ENCODE measurements around the gene NFATC1.
A peak's percentile ranks its signal among the peaks of the same experiment; 100 is the strongest.

The NFATC1 gene

DNA sequence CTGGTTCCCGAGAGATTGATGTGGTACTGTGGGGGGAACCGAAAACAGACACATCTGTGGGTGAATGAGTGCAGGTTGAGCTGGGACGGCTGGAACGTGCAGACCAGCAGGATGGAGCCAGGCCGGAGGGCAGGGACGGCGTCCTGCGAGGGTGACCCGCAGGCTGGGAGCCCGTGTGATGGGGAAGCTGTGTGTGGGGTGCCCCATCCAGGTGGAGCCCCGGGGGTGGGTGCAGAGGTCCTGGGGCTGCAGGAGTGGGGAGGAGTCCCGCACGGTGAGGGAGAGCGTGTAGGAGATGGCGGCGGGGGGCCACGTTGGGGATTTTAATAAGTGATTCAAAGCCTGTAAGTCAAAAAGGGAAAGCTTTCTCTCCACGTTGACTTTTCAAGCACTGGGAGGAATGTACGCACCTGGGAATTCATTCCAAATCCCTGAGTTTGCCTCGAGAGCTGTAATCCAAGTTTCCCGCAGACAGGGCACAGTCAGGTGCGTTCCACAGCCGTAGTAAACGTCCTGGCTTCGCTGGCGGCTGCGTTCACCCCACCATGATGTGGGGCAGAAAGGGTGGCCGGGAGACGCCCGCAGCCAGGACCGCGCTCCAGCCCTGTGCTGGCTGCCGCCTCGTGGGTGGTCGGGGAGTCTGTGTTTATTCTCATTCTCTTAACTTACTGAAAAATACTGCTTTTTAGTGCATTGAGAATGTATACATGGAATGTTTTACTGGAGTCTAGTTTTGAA, 54.0 kb downstream of the NFATC1 start:
- no peak overlapping the region for H3K4me3 ChIP-seq (ENCODE audit: low read depth, low read length)
- in situ Hi-C loops (cut with HindIII; ENCODE audit: low sequenced_read_pairs): no loop called here
- TF ChIP-seq, protein P1, sequence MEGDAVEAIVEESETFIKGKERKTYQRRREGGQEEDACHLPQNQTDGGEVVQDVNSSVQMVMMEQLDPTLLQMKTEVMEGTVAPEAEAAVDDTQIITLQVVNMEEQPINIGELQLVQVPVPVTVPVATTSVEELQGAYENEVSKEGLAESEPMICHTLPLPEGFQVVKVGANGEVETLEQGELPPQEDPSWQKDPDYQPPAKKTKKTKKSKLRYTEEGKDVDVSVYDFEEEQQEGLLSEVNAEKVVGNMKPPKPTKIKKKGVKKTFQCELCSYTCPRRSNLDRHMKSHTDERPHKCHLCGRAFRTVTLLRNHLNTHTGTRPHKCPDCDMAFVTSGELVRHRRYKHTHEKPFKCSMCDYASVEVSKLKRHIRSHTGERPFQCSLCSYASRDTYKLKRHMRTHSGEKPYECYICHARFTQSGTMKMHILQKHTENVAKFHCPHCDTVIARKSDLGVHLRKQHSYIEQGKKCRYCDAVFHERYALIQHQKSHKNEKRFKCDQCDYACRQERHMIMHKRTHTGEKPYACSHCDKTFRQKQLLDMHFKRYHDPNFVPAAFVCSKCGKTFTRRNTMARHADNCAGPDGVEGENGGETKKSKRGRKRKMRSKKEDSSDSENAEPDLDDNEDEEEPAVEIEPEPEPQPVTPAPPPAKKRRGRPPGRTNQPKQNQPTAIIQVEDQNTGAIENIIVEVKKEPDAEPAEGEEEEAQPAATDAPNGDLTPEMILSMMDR (IDR thresholded peaks at IDR 0.05; ENCODE audit: low read depth, low read length, missing control alignments): no peak
- DNase-seq (ENCODE audit: low read depth): no peak

DNA sequence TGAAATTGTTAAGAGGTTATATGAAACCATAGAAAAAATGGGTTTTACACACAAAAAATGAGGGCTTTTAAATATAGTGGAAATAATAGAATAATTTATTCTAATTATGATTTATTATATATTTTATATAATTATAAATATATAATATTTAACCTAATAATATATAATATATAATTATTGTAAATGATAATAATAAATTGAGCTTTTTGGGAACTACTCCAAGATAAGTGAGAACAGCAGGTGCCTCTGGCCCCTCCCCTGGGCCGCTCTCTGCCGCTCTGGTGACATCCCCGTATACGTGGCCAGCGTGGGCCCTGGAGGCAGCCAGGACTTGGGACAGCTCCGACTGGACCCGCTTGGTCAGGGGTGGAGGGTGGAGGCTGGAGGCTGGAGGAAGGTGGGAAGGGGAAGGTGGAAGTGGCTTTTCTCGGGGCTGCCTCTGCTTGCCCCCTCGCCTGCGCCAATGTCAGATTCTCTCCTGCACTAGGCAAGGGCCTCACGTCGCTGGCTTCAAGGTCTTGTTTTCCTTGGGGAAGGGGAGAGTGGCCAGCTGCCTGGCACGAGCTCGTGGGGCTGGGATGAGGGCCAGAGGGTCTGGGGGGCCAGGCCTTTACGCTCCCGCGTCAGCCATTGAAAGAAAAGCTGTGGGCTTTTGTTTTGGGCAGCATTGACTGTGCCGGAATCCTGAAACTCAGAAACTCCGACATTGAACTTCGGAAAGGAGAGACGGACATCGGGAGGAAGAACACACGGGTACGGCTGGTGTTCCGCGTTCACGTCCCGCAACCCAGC, 54.8 kb downstream of the NFATC1 start:
- H3K4me3 ChIP-seq (ENCODE audit: low read depth, low read length): no peak overlapping the region
- TF ChIP-seq, protein P1 (IDR thresholded peaks at IDR 0.05; ENCODE audit: low read depth, low read length, missing control alignments): no peak
- in situ Hi-C loops (cut with HindIII; ENCODE audit: low sequenced_read_pairs): no loop called here

DNA sequence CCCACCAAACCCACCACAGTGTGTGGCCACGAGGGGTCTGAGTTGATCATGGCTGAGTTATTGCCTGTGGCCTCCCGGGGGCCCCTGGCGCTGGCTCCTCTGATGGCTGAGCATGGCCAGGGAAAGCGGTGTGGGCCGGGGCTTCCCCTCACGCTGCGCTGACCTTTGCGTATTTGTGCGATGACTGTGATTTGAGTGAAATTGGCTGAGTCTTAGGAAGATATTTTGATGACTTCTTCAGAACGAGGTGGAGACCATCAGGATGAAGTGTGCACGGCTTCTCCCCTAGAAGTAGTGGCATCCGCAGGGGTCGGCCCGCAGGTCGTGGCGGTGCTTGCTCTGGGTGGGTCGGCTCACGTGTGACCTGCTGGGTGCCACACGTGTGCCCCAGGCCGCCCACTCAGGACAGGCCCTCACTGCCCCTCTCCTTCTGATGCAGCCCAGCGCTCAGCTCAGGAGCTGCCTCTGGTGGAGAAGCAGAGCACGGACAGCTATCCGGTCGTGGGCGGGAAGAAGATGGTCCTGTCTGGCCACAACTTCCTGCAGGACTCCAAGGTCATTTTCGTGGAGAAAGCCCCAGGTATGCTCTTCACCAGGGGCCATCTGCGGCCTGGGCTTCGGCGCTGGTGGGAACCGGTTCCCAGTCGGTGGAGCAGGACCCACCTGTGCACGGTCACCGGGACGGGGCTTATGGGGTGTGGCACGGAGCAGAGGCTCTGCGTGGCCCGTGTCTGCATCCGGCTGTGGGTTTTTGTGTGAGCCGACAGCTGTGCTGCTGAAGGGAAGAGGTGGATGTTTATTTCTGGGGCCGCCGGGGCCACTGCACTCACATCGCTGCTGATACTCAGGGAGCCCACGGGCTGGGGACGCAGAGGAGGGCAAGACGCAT, 55.8 kb downstream of the NFATC1 start:
- no peak for DNase-seq (ENCODE audit: low read depth)
- no peak overlapping the region for H3K4me3 ChIP-seq (ENCODE audit: low read depth, low read length)
- in situ Hi-C loops (cut with HindIII; ENCODE audit: low sequenced_read_pairs): no loop called here
- TF ChIP-seq, protein P1 (IDR thresholded peaks at IDR 0.05; ENCODE audit: low read depth, low read length, missing control alignments): peak; percentile 31

More for the DNA sequence above, 54.8 kb downstream of the NFATC1 start:
- DNase-seq (ENCODE audit: low read depth): no peak

DNA sequence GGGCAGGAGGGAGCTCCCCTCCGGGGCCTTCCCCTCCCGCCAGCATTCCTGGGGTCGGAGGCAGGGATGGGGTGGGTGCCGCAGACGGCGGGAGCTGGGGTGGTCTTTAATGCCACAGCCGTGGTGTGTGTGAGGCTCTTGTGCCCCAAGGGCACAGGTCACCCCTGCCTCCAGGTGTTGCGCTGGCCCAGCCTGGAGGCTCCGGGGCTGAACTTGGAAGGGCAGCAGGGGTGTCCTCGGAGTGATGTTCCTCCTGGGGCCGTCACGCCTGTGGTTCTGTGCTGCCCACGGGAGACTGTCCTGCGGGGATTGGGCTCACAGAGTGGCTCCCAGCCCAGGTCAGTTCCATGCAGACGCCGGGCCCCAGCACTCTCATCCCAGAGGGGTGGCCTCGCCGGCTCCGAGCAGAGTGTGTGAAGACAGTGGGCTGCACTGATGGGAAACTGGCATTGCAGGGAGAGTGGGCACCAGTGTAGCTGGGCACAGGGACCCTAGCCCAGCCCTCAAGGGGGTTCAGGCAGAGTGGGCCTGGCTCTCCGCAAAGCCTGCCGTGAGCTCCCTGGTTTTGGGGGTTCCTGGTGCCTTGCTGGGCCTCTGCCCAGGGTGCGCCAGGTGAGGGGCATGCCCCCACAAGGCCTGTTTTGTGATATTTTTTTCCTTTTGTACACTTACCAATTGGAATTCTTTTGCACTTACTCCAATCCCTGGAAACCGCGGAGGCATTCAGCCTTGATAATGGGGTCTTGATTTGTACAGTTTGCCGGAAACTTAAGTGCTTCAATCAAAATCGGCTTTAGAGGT, 56.7 kb downstream of the NFATC1 start:
- peak; percentile 39 for DNase-seq (ENCODE audit: low read depth)
- TF ChIP-seq, protein P1 (IDR thresholded peaks at IDR 0.05; ENCODE audit: low read depth, low read length, missing control alignments): no peak
- in situ Hi-C loops (cut with HindIII; ENCODE audit: low sequenced_read_pairs): no loop called here
- no peak overlapping the region for H3K4me3 ChIP-seq (ENCODE audit: low read depth, low read length)

DNA sequence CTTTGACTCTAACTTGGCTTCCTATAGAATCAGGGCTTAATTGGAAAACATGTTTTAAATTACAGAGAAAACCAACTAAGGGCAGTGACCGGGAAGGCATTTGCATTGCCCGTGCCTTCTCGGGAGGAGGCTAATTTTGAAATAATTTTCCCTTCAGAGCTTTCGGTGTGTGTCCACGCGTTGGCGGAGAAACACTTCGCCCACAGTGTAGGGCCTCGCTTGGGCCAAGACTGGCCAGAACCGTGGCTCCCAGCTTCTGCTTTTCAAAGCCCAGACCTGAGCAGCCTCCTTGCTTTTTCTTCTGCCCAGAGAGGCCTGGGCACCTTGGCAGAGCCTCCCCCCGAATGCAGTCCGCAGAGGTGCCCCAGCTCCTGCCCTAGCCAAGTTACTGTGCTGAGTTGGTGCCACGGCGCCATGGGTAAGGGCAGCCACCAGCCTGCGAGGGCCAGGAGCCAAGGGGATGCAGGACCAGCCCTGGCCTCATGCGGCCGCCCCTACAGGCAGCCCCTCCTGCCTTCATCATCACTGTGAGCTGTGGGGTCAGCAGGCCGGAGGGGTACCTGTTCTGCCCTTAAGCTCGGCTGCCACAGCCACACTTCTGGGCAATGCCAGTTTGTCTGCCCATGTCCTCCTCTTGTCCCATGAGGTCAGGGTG, 57.4 kb downstream of the NFATC1 start:
- DNase-seq (ENCODE audit: low read depth): no peak
- H3K4me3 ChIP-seq (ENCODE audit: low read depth, low read length): no peak overlapping the region
- in situ Hi-C loops (cut with HindIII; ENCODE audit: low sequenced_read_pairs): no loop called here
- TF ChIP-seq, protein P1 (IDR thresholded peaks at IDR 0.05; ENCODE audit: low read depth, low read length, missing control alignments): no peak

Data from astrocyte of the cerebellum (primary cell).